ENCODE measurements around the gene LIMS1.

- no peak for TF ChIP-seq CTCF (IDR thresholded peaks at IDR 0.05 in 2 of 3, conservative IDR thresholded peaks at IDR 0.05 in 1 of 3; ENCODE audit: borderline replicate concordance in 1 of 3, insufficient read depth in 1 of 3, low read depth in 2 of 3, low read length in 2 of 3)
- no peak for TF ChIP-seq POLR2A (IDR thresholded peaks at IDR 0.05; ENCODE audit: borderline replicate concordance, extremely low read depth, insufficient read depth, insufficient read length)
- TF ChIP-seq EZH2phosphoT487 (IDR thresholded peaks at IDR 0.05; ENCODE audit: borderline replicate concordance) = no peak
- TF ChIP-seq RAD21 (IDR thresholded peaks at IDR 0.05; ENCODE audit: low read depth) = no peak
- TF ChIP-seq YY1 (IDR thresholded peaks at IDR 0.05; ENCODE audit: extremely low read depth, insufficient replicate concordance, low read depth, low read length) = no peak
- no peak for TF ChIP-seq SIN3A (IDR thresholded peaks at IDR 0.05; ENCODE audit: low read depth)
- TF ChIP-seq POLR2AphosphoS5 (IDR thresholded peaks at IDR 0.05; ENCODE audit: low read depth, low read length) = no peak
- no peak for TF ChIP-seq EZH2 (IDR thresholded peaks at IDR 0.05)
- no peak for TF ChIP-seq SP1 (IDR thresholded peaks at IDR 0.05; ENCODE audit: low read depth)
- TF ChIP-seq MAX (IDR thresholded peaks at IDR 0.05) = no peak
- no peak for TF ChIP-seq JUND (IDR thresholded peaks at IDR 0.05)
- no peak for TF ChIP-seq CEBPB (IDR thresholded peaks at IDR 0.05; ENCODE audit: low read depth)
- TF ChIP-seq ATF3 (IDR thresholded peaks at IDR 0.05) = no peak
Observed at GRCh38 chr2:108627911-108628567, 93.8 kb downstream of the LIMS1 start.
